K562 (cell line): ENCODE results near the gene CABP2. TPM values are rescaled to one million over a fixed set of nuclear protein-coding genes. Genes with fewer than 3 reads are reported as not detected.

ENCODE experiments used
- ATF6 ChIP-seq: sonication (generic); formaldehyde crosslinking; IDR thresholded peaks from 2 replicates; pipeline ENCODE4 v1.4.0; 2020; ENCODE audit warnings: mild to moderate bottlenecking, missing genetic modification reagents
- CSDE1 ChIP-seq, 2 experiments: fragments of 450-650 bp; IDR thresholded peaks; 2 replicates each; pipeline ENCODE4 v1.6.1; 2016; ENCODE audit warnings: mild to moderate bottlenecking in 1 of 2
- E2F8 ChIP-seq: fragments of 450-650 bp; IDR thresholded peaks from 2 replicates; pipeline ENCODE4 v1.7.1; 2018; ENCODE audit warnings: mild to moderate bottlenecking, low read depth; ENCODE audit not compliant: partially characterized antibody
- EP300 ChIP-seq: IDR thresholded peaks from 2 replicates; pipeline ENCODE4 v1.6.1; 2012; ENCODE audit warnings: low read length, improper control_type of control experiment
- EP400 ChIP-seq: fragments of 450-650 bp; IDR thresholded peaks from 2 replicates; pipeline ENCODE4 v1.6.1; 2017; ENCODE audit warnings: antibody characterized with exemption, mild to moderate bottlenecking, moderate library complexity
- ERF ChIP-seq: fragments of 450-650 bp; formaldehyde crosslinking; IDR thresholded peaks from 2 replicates; pipeline ENCODE4 v1.4.0; 2020; ENCODE audit warnings: mild to moderate bottlenecking, mixed read lengths
- HCFC1 ChIP-seq: IDR thresholded peaks from 2 replicates; pipeline ENCODE4 v1.6.1; 2012; ENCODE audit warnings: low read depth, low read length, improper control_type of control experiment
- STAT5B ChIP-seq: fragments of 250-450 bp; sonication (Bioruptor Pico); IDR thresholded peaks from 2 replicates; pipeline ENCODE4 v1.8.0; 2021; ENCODE audit warnings: mild to moderate bottlenecking, inconsistent platforms
- TAF1 ChIP-seq: IDR thresholded peaks from 2 replicates; pipeline ENCODE4 v1.6.1; 2011; ENCODE audit warnings: mild to moderate bottlenecking, low read length, moderate library complexity; ENCODE audit not compliant: insufficient read depth, control insufficient read depth, severe bottlenecking; ENCODE audit errors: extremely low read depth
- ZBTB2 ChIP-seq: fragments of 450-650 bp; IDR thresholded peaks from 2 replicates; pipeline ENCODE4 v1.6.1; 2016; ENCODE audit warnings: antibody characterized with exemption
- ZBTB33 ChIP-seq: sonication (generic); formaldehyde crosslinking; IDR thresholded peaks from 2 replicates; pipeline ENCODE4 v1.8.1; 2023; ENCODE audit warnings: mild to moderate bottlenecking, missing genetic modification reagents
- ZBTB9 ChIP-seq: fragments of 450-650 bp; formaldehyde crosslinking; IDR thresholded peaks from 2 replicates; pipeline ENCODE4 v1.4.0; 2020; ENCODE audit warnings: mild to moderate bottlenecking, moderate library complexity
- ZFX ChIP-seq: sonication (generic); formaldehyde crosslinking; IDR thresholded peaks from 2 replicates; pipeline ENCODE4 v1.8.0; 2022; ENCODE audit warnings: mild to moderate bottlenecking, missing genetic modification reagents, moderate library complexity
- ZNF280B ChIP-seq: fragments of 250-450 bp; sonication (Bioruptor Pico); IDR thresholded peaks from 2 replicates; pipeline ENCODE4 v1.5.1; 2021; ENCODE audit warnings: mild to moderate bottlenecking
- ZNF584 ChIP-seq: fragments of 200-800 bp; sonication (Bioruptor generic); IDR thresholded peaks from 2 replicates; pipeline ENCODE4 v1.6.1; 2016; ENCODE audit warnings: low read depth, mild to moderate bottlenecking, missing genetic modification characterization, missing compliant biosample characterization
- polyA plus RNA-seq, 8 experiments: library from polyadenylated mRNA; depleted of rRNA in 4 of 8; stranded (reverse) in 5 of 8; unstranded in 3 of 8; fragments of >200 nt; fragmentation: Nextera tagmentation in 2 of 8; fragmentation: Illumina TruSeq in 1 of 8; extraction: Ambion mirVana in 2 of 8; extraction: Trizol in 1 of 8; gene quantifications; 2 replicates each; pipeline versions ENCODE4 v1.2.1 to v1.2.3, GENCODE V29; 2011 to 2014; ENCODE audit warnings: inconsistent platforms in 1 of 8, missing spikeins in 1 of 8
- total RNA-seq, 7 experiments: library from RNA; depleted of rRNA in 6 of 7; stranded (reverse); fragments of >200 nt in 6 of 7; fragmentation: Illumina TruSeq in 2 of 7; extraction: Trizol in 2 of 7; gene quantifications; 2 replicates each; pipeline versions ENCODE4 v1.2.1 to v1.2.3, GENCODE V29; 2011 to 2021; ENCODE audit warnings: low replicate concordance in 1 of 7

The CABP2 gene
- total and polyA plus RNA-seq, 9 of the 15 experiments (the other 6 are each of a cell fraction or from before 2014, with no cell fraction given): not detected

- TF ChIP-seq ATF6: peak; percentile 85; the same call in 1 of the 2 replicates
- TF ChIP-seq ZFX (CRISPR knock-in tag): peak; percentile 83
- peak; percentile 76 for TF ChIP-seq HCFC1
- 0 out of 2 replicates have a peak, but pooled peaks have one; percentile 4 for TF ChIP-seq ZBTB33 (CRISPR knock-in tag)
- TF ChIP-seq ZNF280B (CRISPR knock-in tag): no peak
- TF ChIP-seq STAT5B: no peak
- TF ChIP-seq ZBTB9 (CRISPR knock-in tag): peak; percentile 77; the same call in 1 of the 2 replicates
- TF ChIP-seq ZNF584: no peak
- peak; percentile 93 for TF ChIP-seq EP400
- peak; percentile 36 for TF ChIP-seq TAF1
- 0 out of 2 replicates have a peak, but pooled peaks have one; percentile 16 for TF ChIP-seq ERF (CRISPR knock-in tag)
- peak; percentile 98 for TF ChIP-seq ZBTB2
- peak; percentile 54 for TF ChIP-seq E2F8
- 0 out of 2 replicates have a peak, but pooled peaks have one; percentile 3 for TF ChIP-seq EP300
- TF ChIP-seq CSDE1 (IDR thresholded peaks at IDR 0.05): peak in 1 of 2 experiments; percentile 96; a peak in 2 of 4 replicates
These were observed 14.6 kb downstream of the CABP2 start (continued) for GRCh38 chr11:67508486-67509121.
